KBM-7 (cell line): Measurements from ENCODE around the gene TOR4A.

Experiments used
- DNase-seq: peaks from one replicate; pipeline ENCODE4 v3.0.0-alpha.2; 2015
- in situ Hi-C: fragments of 300-500 bp; cut with MboI; formaldehyde crosslinking; loops from 2 replicates; pipeline ENCODE4 v1.14.3; 2020; ENCODE audit warnings: low sequenced_read_pairs, low pct_unique_long_range_greater_than_20kb, mixed read lengths

The TOR4A gene

DNA sequence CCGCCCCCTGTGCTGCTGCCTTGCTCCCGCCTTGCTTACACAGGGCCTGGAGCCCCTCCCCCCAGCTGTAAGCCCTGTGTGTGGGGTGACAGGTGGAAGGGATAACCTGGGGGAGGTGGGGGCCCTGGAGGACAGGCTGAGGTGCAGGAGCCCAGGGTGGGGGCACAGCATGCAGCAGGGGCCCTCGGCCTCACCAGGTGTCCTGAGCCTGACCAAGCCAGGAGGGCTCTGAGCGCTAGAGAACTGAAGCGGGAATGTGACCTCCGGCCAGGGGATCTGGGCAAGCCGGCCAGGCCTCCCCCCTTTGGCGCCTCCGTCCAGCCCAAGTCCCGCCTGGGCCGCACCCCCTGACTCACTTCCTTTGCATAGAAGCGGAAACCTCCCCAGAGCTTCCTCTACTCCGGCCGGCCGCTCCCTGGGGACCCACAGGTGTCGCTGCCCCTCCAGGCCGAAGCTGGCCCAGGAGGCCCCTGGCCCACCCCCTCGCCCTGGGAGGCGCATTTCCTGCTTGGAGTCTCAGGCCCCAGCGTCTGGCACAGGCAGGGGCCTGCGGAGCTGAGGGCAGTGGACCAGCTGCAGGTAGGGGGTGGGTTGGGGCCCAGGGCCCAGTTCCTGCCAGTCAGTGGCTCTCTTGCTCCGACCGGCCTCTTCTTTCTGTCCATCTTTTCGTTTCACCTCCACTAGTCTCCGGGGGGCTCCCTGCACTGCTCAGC lies at the start of gene TOR4A:
TOR4A (plus strand) TSS at position 398 of the 713 bp plus-strand sequence. CDS start 964 bp downstream, outside the sequence.
- in situ Hi-C loops = no loop called here
- DNase-seq = peak; percentile 85

DNA sequence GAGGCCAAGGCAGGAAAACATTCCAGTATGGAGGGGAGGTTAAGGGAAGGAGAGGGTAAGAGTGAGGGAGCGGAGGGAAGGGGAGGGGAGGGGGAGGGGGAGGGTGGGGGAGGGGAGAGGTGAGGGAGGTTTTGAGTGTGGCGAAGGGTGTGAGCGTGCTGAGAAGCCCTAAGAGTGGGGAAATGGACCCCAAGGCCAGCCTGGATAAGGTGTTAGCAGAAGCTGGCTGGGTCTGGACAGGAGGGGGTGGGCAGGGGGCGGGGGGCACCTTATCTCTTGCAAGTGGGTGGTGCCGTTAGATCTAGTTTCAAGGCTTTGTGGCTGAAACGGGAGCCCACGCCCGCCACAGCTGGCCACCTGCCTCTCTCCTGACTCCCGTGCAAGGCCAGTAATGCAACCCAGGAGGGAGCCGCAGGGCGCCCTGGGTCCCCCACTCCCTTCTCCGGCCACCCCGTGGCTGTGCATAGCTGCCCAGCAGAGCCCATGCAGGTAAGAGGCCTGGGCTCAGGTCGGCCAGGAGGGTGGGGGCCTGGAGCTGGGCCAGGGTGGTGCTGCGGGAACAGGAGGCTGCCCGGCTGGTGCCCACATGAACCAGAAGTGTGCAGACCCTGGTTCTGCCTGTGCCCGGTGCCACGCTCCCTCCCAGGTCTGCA lies 49.5 kb upstream of the TOR4A start:
- in situ Hi-C loops = no loop called here
- no peak for DNase-seq

DNA sequence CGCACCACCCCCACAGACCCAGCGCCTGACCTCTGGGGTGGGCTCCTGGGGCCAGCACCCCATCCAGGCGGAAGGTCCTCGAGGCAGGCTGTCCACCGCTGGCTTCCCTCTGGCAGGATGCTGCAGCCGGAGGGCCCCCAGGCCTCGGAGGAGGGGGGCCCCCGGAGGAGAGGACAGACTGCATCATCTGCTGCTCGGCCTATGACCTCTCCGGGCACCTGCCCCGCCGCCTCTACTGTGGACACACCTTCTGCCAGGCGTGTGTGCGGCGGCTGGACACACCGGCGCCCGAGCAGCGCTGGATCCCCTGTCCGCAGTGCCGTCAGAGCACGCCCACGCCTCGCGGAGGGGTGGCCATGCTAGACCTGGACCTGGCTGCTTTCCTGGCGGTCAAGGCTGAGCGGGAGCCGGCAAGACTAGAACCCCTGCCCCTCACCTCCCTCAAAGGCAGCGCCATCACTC lies 49.0 kb upstream of the TOR4A start:
- in situ Hi-C loops = no loop called here
- no peak for DNase-seq

DNA sequence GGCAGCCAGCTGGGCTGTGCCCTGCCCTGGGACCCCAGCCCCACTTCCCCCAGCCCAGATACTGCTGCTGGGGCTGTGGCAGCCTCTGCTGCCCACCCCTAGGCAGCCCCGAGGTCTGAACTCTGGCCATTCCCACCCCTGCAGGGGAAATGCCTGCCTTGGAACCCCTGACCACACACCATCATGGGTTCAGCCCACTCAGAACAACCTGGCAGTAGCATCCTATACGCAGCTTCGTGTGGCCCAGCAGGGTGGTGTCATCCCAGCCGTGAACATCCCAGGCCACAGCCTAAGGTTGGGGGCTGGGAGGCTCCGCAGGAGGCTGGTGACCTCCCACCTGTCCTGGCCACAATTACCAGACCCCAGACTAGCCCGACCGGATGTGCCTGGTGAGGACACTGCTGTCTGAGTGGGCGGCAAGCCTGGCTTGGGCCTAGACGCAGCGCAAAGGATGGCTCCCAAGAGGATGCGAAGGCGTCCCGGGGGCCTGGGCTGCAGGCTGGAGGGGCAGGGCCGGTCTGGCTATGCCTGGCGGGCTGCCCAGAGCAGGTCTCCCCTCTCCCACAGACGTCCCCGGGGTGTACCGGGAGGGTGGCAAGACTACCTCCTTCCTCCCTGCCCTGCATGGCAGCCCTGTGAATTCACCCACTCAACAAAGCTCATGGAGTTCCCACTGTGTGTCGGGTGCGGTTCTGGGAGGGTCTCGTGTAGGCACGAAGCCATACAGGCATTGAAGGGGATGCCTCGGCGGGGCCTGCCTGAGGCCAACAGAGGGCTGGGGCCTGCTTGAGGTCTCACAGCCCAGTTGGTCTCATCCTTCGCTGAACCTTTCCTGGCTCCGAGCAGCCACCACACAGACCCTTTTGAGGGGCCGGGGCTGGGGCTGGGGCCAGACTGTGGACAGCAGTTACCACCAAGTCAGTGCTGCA lies 48.3 kb upstream of the TOR4A start:
- in situ Hi-C loops = no loop called here
- DNase-seq = no peak

DNA sequence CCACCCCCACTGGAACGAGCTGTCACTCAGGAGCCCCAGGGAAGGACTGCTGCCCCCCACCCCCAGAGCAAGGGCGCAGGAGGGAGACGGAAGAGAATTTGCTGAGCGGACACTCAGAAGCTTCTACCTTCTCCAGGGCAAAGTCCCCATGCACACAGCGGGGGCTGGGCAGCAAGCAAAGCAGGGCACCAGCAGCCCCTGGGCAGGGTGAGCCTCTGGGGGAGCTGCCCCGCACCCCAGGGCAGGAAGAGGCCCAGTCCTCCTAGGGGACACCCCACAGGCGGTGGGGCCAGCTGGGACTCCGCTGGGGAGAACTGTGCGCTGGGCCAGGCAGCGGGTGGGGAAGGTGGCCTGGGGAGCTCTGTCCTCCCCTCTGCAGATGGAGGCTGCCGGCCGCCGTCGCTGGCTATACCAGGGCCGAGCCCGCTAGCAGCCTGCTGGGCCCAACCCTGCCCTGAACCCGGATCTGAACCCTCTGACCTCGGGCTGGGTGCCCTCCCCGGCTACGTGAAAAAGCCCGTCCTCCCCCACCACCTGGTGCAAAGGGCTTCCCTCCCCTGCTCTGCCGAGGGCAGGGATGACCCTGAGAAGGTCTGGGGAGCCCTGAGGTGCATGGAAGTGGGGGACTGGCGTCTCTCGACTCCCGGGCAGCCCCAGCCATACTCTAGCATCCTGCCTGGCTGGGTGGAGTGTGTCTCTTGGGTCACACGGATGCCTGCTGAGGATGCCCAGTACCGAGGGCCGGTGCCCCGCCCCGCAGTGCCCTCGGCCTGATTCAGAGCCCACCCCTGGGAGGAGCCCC lies 47.4 kb upstream of the TOR4A start:
- in situ Hi-C loops = no loop called here
- no peak for DNase-seq

DNA sequence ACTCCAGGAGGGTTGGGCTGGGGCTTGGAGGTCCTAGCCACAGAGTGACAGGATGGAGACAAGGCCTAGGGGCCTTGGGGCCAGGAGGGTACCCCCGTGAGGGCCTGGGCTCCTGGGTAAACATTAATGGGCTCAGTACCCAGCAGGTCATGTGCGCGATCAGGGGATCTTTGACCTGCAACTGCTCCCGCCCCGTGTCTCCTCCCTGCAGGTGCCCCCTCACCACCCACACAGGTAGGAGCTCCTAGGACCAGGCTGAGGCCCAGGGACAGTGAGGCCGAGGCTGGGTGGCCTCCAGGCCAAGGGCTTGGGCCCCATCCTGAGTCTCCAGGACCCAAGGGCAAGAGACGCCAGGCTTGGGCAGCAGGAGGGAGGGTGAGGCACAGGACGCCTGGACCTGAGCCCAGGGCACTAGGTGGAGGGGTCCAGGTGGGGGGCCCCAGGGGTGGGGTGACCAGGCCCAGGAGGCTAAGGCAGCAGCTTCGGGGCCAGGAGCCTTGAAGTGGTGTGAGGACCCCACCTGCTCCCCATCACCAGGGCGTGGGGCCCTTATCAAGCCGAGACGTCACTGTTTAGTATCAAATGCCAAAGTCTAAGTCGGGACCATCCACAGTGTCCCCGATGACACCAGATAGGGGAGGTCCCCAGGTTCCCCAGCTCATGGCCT lies 46.7 kb upstream of the TOR4A start, which contains the start of gene SLC34A3:
SLC34A3 (plus strand) TSS at position 197 of the 667 bp plus-strand sequence. CDS start 802 bp downstream, outside the sequence.
- in situ Hi-C loops = no loop called here
- DNase-seq = no peak

DNA sequence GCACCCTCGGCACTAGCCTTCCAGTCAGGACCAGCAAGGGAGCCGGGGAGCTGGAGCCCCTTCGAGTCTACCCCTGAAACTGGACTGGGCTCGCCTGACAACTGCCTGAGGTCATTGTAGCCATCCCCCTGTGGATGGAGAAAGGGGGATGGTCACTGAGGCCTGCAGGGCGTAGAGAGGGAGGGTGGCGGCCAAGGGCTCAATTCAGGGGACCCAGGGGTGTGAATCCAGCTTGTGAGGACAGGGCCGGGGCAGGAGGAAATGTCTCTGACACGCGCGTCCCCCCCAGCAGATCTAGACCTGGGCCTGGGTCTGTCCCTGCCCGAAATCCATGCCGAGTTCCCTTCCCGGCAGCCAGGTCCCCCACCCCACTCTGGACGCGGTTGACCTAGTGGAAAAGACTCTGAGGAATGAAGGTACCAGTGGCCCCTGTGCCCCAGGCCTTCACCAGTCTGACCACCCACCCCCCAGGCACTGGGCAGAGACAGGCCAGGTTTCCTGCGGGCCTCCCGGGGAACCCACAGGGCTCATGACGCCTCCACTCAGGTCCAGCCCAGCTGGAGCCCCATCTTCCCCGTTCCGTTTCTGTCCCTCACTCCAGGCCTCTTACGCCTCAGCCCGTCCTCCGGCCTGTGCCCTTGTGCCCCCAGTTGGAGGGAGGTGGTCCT lies 46.0 kb upstream of the TOR4A start:
- in situ Hi-C loops = no loop called here
- DNase-seq = no peak

DNA sequence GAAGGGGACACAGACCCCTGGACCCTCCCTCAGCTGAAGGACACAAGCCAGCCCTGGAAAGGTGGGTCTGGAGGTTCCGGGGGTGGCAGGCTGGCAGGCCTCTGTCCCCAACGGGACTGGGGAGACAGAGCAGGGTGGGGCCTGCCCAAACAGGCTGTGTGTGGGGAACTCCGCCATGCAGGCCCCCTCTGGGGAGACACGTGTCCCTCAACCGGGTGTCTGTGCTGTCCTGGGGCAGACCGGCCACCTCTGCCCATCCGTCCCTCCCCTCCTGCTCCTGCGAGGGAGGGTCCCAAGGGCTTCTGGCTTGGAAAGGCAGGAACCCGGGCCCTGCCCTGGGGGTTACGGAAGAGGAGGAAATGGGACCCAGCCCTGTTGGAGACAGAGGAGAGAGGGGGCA lies 45.4 kb upstream of the TOR4A start:
- no peak for DNase-seq
- in situ Hi-C loops = no loop called here

DNA sequence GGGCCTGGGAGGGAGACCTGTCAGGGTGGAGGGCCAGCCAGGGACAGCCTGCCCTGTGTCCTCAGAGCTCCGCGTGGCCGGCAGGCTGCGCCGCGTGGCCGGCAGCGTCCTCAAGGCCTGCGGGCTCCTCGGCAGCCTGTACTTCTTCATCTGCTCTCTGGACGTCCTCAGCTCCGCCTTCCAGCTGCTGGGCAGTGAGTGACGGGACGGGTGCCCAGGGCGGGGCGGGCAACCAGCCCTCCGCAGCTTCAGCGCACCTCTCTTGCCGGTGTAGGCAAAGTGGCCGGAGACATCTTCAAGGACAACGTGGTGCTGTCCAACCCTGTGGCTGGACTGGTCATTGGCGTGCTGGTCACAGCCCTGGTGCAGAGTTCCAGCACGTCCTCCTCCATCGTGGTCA lies 45.0 kb upstream of the TOR4A start:
- in situ Hi-C loops = no loop called here
- DNase-seq = no peak

DNA sequence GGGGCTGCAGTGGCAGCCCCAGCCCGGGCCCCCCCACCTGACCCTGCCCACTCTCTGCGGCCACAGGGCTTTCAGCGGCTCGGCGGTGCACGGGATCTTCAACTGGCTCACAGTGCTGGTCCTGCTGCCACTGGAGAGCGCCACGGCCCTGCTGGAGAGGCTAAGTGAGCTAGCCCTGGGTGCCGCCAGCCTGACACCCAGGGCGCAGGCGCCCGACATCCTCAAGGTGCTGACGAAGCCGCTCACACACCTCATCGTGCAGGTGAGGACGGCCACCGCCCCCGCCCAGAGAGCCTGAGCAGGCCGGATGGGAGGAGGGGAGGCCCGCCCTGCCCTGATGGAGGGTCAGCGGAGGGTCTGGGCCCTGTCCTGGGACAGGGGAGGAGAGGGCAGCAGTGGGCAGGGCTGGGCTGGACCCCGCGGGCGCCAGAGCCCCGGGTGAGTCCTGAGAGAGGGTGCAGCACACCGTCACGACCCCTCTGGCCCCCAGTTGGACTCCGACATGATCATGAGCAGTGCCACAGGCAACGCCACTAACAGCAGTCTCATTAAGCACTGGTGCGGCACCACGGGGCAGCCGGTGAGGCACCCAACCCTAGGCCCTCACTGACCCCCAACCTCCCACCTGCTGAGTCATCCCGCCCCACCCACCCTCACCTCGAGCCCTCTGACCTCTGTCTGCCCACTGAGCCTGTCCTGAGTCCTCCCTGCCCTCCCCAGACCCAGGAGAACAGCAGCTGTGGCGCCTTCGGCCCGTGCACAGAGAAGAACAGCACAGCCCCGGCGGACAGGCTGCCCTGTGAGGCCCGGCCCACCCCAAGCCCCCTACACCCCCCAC lies 44.2 kb upstream of the TOR4A start:
- in situ Hi-C loops = no loop called here
- no peak for DNase-seq

DNA sequence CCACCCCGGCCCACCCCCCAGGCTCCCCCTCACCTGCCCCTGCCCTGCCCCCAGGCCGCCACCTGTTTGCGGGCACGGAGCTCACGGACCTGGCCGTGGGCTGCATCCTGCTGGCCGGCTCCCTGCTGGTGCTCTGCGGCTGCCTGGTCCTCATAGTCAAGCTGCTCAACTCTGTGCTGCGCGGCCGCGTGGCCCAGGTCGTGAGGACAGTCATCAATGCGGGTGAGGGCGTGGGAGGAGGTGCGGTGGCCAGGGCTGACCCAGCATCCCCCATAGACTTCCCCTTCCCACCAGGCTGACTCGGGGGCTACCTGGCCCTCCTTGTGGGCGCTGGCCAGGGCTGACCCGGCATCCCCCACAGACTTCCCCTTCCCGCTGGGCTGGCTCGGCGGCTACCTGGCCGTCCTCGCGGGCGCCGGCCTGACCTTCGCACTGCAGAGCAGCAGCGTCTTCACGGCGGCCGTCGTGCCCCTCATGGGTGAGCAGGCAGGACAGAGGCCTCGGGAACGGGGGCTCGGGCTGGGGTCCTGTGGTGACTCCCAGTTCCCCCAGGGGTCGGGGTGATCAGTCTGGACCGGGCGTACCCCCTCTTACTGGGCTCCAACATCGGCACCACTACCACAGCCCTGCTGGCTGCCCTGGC lies 43.4 kb upstream of the TOR4A start:
- no peak for DNase-seq
- in situ Hi-C loops = no loop called here

DNA sequence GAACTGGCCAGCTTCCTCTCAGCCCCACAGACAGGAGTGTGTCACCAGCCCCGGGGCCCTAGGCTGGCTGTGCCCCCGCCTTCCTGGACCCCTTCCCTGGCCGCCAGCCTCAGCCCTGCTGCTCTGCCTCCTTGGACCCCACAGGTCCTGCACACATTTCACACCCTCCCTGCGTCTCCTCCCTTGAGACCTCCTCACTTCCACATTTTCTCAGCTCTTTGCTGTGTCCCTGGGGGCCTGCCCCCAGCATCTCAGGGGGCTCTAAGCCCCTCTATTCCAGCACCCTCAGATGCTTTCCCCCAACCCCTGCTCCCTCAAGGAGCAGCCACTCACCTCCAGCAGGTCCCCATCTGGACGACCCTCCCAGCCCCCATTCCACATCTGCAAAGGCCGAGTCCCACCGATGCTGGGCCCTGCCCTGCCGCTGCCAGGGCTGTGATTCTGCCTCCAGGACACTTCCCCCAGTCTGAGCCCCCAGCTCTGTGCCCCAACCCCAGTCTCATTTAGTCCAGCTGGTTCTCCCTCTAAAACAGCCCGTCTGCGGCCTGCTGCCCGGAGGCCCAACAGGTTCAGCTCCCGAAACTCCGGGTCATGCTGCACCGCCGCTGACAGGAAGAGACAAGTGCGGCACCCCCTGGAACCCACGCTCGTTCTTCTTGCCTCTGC lies 42.6 kb upstream of the TOR4A start:
- in situ Hi-C loops = no loop called here
- no peak for DNase-seq

DNA sequence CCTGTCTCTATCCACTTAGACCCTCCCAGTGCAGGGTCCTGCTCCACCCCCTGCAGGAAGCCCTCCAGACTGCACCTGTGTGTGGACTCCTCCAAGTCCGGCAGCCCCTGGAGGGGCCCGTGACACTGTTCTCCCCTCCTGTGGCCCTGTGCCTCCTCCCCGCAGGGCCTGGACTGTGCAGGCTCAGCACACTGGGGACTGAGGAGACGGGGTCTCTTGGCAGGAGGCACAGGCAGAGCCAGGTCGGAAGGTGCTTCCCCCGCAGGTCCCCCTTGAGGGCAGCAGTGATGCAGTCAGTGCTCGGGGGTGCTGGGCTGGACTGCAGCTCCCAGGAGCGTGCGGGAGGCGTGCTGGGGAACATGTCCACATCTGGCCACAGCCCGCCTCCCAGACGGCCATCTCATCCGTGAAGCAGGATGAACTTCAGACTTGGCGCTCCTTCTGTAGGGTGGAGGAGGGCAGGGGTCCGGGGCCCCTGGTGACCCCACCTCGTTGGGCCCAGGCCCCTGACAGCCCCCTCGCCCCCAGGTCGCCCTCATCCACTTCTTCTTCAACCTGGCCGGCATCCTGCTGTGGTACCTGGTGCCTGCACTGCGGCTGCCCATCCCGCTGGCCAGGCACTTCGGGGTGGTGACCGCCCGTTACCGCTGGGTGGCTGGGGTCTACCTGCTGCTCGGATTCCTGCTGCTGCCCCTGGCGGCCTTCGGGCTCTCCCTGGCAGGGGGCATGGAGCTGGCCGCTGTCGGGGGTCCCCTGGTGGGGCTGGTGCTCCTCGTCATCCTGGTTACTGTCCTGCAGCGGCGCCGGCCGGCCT lies 41.9 kb upstream of the TOR4A start:
- in situ Hi-C loops = no loop called here

DNA sequence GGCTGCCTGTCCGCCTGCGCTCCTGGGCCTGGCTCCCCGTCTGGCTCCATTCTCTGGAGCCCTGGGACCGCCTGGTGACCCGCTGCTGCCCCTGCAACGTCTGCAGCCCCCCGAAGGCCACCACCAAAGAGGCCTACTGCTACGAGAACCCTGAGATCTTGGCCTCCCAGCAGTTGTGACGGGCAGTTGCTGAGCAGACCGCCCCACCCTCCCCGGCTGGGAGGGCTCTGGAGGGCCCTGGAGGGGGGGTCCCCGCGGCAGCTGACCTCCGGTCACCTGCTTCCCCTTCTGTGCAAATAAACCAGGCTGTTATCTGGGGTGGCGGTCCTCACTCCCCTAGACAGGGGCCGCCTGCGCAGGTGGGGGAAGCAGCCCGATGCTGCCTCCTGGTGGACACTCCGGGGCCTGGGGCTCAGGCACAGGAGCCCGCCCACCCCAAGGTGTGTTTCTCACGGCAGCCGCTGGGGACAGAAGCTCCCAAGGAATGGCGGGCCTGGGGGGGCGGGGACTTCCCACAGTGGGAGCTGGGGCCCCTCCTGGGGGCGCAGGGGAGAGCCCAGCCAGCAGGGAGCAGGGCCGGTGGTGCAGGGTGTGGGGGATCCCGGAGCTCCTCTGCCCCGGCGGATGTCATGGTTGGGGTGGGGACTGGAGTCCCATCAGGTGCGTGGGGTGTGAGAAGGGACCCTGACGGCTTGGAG lies 41.1 kb upstream of the TOR4A start:
- DNase-seq = peak; percentile 95
- in situ Hi-C loops = no loop called here

More for the DNA sequence above, 41.9 kb upstream of the TOR4A start:
- no peak for DNase-seq

DNA sequence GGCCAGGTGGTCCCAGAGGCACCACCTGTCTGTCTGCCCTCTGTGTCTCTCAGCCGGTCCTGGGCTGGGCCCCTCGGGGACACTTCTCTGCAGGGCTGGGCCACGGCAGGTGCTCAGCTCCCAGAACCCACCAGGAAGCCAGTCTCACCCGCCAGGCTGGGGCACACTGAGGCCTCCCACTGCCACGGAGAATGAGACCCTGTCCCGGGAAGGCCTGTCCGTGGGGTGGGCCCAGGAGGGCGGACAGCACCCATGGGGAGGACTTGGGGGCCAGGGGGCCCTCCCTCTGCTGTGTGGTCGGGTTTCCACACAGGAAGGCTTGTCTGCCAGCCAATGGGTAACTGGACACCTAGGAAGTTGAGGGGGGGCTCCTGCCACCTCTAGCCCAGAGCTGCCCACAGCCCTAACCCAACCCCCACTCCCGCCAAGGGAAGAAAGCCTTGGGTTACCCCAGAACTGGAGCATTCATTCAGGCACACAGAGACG lies 40.5 kb upstream of the TOR4A start:
- in situ Hi-C loops = no loop called here

More for the DNA sequence above, 40.5 kb upstream of the TOR4A start:
- no peak for DNase-seq
